Right lobe of liver (tissue), 4 donors: ENCODE measurements around the gene ARHGEF37.

Source experiments
- CTCF ChIP-seq, 4 donors: fragments of 200-600 bp in 3 of 4; fragments of 450-650 bp in 1 of 4; IDR thresholded peaks; one replicate each; pipeline versions ENCODE4 v1.5.1 to v1.8.0; 2016 to 2022; ENCODE audit warnings: antibody characterized with exemption in 4 of 4, mild to moderate bottlenecking in 2 of 4
- POLR2A ChIP-seq: fragments of 450-650 bp; IDR thresholded peaks from one replicate; pipeline ENCODE4 v1.6.1; 2017; ENCODE audit warnings: antibody characterized with exemption, mild to moderate bottlenecking
- donor health status: DM: no; HTN: no; CAD: no.
- donor health status: DM: no; HTN: no; CAD: no.
- donor health status: DM: no; HTN: yes; CAD: no.

- TF ChIP-seq CTCF (IDR thresholded peaks at IDR 0.05) (no peak), POLR2A (no peak)
Observed at GRCh38 chr5:149623473-149623872, 42.2 kb downstream of the ARHGEF37 start.
